SK-N-MC (cell line): ENCODE results near the gene SHKBP1.

Experiments used
- DNase-seq: peaks from one replicate; pipeline ENCODE4 v3.0.0-alpha.2; 2011; ENCODE audit warnings: low read depth, low spot score
- H3K27ac ChIP-seq: fragments of 200-600 bp; sonication (generic); 2 replicates; pipeline ENCODE4 v1.5.1; 2016; ENCODE audit warnings: mixed run types
- H3K36me3 ChIP-seq: fragments of 200-600 bp; sonication (generic); 2 replicates; pipeline ENCODE4 v1.6.1; 2017; ENCODE audit warnings: antibody characterized with exemption, low read length, mixed read lengths; ENCODE audit not compliant: insufficient read depth
- H3K4me3 ChIP-seq: fragments of 200-600 bp; sonication (generic); 2 replicates; pipeline ENCODE4 v1.5.1; 2016
- H3K9ac ChIP-seq: fragments of 200-600 bp; sonication (generic); 2 replicates; pipeline ENCODE4 v1.8.0; 2017; ENCODE audit warnings: mixed run types, mixed read lengths; ENCODE audit not compliant: insufficient read length
- H3K9me3 ChIP-seq: fragments of 200-600 bp; sonication (generic); 2 replicates; pipeline ENCODE4 v1.6.1; 2017; ENCODE audit warnings: low read depth, mild to moderate bottlenecking, antibody characterized with exemption, low read length, moderate library complexity, mixed read lengths
- EZH2 ChIP-seq: fragments of 200-600 bp; sonication (generic); IDR thresholded peaks from one replicate; pipeline ENCODE4 v1.6.1; 2017; ENCODE audit warnings: antibody characterized with exemption
- FOXP2 ChIP-seq: optimal IDR thresholded peaks from 2 replicates; pipeline ENCODE3; 2011; ENCODE audit warnings: mild to moderate bottlenecking, moderate library complexity; ENCODE audit not compliant: insufficient read depth; ENCODE audit errors: extremely low read length, control extremely low read depth
- POLR2AphosphoS5 ChIP-seq: IDR thresholded peaks from 2 replicates; pipeline ENCODE4 v1.6.1; 2012; ENCODE audit warnings: mild to moderate bottlenecking, low read depth, low read length, borderline replicate concordance

Gene SHKBP1

DNA sequence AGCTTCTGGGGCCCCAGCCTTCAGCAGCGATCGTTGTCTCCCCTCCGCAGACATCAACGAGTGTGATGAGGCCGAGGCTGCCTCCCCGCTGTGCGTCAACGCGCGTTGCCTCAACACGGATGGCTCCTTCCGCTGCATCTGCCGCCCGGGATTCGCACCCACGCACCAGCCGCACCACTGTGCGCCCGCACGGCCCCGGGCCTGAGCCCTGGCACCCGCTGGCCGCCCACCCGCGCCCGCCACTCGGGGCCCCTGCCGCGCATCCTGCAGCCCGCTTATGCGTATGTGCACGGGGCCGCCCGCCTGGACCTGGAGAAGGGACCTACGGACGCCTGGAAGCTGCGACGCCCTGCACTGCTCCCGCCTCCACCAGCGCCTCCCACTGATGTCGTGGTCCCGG, 52.7 kb downstream of the SHKBP1 start:
- no peak overlapping the region for H3K4me3 ChIP-seq
- no peak for TF ChIP-seq EZH2
- no peak for TF ChIP-seq POLR2AphosphoS5
- TF ChIP-seq FOXP2: no peak

DNA sequence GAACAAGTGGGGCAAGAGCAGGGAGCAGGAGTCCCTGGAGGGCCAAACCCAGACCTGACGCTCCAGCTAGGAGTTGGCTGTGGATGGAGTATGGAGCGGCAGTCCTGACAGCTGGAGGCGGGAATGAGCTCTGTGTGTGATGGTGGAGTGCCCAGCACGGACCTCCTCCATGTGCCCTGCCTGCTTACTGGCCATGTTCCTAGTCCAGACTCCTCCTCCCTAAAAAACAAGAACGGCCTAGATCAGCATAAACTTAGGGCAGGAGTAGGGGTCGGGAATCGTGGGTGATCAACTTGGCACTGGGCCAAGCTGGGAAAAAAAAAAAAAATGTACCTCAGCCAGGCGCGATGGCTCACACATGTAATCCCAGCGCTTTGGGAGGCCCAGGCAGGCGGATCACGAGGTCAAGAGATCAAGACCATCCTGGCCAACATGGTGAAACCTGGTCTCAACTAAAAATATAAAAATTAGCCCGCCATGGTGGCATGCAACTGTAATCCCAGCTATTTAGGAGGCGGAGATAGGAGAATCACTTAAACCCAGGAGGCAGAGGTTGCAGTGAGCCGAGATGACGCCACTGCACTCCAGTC, 54.0 kb downstream of the SHKBP1 start:
- Histone ChIP-seq H3K36me3 (peaks cover 18% of the 10 kb centered on the region; the same call in 1 of the 2 replicates), H3K9ac (no peak overlapping the region), H3K9me3 (no peaks in the 10 kb centered on the region), H3K4me3 (no peak overlapping the region), H3K27ac (no peak overlapping the region)
- no peak for DNase-seq
- no peak for TF ChIP-seq POLR2AphosphoS5
- no peak for TF ChIP-seq EZH2
- no peak for TF ChIP-seq FOXP2

More for the DNA sequence above, 52.7 kb downstream of the SHKBP1 start:
- Histone ChIP-seq H3K9me3 (no peaks in the 10 kb centered on the region), H3K36me3 (peaks cover 22% of the 10 kb centered on the region; the same call in 1 of the 2 replicates), H3K9ac (no peak overlapping the region), H3K27ac (no peak overlapping the region)
- DNase-seq: no peak

DNA sequence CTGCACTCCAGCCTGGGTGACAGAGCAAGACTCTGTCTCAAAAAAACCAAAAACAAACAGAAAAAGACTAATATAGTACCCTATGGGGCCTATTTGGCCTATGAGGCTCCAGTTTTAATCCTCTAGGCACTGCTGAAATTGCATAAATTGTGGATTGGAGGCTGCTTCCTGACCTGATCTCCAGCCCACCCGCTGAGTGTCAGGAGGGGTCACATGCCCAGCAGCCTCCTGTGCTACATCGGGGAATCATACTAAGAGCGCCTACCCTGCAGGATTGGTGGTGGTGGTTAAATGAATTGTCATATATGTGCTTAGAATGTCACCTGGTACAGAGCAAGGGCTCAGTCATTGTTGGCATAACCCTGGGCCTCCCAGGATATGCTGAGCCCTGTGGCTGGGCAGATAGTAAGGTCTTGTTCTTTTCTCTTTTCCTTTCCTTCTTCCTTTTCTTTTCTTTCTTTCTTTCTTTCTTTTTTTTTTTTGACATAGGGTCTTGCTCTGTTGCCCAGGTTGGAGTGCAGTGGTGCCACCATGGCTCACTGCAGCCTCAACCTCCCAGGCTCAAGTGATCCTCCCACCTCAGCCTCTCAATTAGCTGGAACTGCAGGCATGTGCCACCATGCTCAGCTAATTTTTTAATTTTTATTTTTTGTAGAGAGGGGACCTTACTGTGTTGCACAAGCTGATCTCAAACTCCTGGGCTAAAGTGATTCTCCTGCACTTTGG, 55.8 kb downstream of the SHKBP1 start:
- H3K9me3 ChIP-seq: no peaks in the 10 kb centered on the region
- no peak overlapping the region for H3K27ac ChIP-seq
- peaks cover 5% of the 10 kb centered on the region; the same call in 1 of the 2 replicates for H3K36me3 ChIP-seq
- H3K4me3 ChIP-seq: no peak overlapping the region
- DNase-seq: no peak
- TF ChIP-seq EZH2 (no peak), POLR2AphosphoS5 (no peak), FOXP2 (no peak)
- no peak overlapping the region for H3K9ac ChIP-seq

DNA sequence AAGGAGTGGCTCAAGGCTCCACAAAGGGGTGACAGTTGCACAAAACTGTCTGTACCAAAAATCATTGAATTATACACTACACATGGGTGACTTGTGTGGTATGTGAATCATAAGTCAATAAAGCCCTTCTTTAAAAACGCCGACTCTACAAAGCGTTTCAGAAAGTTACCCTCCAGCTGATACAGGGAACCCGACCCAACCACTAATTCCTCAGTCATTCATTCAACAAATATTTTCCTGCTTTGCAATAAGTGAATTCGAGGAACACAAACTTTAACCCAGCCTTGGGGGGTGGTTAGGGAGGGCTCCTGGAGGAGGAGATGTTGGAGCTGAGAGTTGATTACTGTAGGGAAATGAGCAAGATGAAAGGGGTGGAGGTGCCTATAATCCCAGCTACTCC, 56.5 kb downstream of the SHKBP1 start:
- Histone ChIP-seq H3K27ac (no peak overlapping the region), H3K4me3 (no peak overlapping the region), H3K9me3 (no peaks in the 10 kb centered on the region), H3K36me3 (peaks cover 3% of the 10 kb centered on the region; the same call in 1 of the 2 replicates), H3K9ac (peak overlapping the region; percentile 32)
- TF ChIP-seq EZH2 (no peak), POLR2AphosphoS5 (no peak), FOXP2 (no peak)
- no peak for DNase-seq

DNA sequence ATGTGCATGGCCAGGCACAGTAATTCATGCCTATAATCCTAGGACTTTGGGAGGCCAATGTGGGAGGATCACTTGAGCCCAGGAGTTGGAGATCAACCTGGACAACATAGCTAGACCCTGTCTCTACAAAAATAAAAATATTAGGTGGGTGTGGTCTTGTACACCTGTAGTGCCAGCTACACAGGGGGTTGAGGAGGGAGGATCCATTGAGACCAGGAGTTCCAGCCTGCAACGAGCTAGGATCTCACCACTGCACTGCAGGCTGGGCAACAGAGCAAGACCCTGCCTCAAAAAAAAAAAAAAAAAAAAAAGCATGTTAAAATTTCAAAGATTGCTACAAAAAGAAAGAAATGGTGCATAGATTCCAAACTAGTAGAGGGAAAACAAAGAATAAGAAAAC, 61.7 kb downstream of the SHKBP1 start:
- Histone ChIP-seq H3K9ac (no peak overlapping the region), H3K27ac (no peak overlapping the region), H3K9me3 (no peaks in the 10 kb centered on the region), H3K4me3 (no peak overlapping the region), H3K36me3 (no peaks in the 10 kb centered on the region)
- TF ChIP-seq FOXP2 (no peak), POLR2AphosphoS5 (no peak), EZH2 (no peak)
- no peak for DNase-seq

DNA sequence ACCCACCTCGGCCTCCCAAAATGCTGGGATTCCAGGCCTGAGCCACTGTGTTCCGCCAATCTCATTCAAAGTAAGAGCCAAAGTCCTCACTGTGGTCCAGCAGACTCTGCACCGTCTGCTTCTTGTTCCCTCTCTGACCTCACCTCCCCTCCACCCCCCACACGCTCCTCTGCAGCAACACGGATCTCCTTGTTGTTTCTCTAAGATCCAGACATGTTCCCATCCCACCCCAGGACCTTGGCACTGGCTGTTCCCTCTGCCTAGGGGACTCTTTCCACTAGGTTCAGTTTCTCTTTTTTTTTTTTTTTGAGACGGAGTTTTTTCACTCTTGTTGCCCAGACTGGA, 62.9 kb downstream of the SHKBP1 start:
- TF ChIP-seq POLR2AphosphoS5: no peak
- no peak for TF ChIP-seq EZH2
- TF ChIP-seq FOXP2: no peak
- Histone ChIP-seq H3K27ac (no peak overlapping the region), H3K9ac (no peak overlapping the region), H3K9me3 (no peaks in the 10 kb centered on the region), H3K4me3 (no peak overlapping the region), H3K36me3 (no peaks in the 10 kb centered on the region)
- no peak for DNase-seq

DNA sequence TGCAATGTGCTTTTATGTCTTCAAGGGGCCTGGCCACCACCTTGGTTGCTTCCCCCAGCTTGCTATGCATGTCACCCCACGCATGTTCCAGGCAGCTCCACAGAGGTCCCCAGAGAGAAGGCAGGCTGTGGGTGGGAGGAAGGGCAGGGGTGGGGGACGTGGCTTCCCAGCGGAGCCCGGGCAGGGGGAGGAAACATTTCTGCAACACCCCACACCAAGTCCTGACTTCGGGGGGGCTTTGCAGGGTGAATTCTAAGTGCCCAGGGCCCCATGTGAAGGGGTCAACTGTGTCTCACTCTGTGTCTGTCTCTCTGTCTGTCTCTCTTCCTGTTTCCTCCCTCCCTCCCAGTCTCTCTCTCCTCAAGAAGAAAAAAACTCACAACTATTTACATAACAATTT, 64.1 kb downstream of the SHKBP1 start:
- H3K9me3 ChIP-seq: no peaks in the 10 kb centered on the region
- H3K27ac ChIP-seq: peak overlapping the region; percentile 60; the same call in 1 of the 2 replicates
- TF ChIP-seq FOXP2 (no peak), EZH2 (no peak), POLR2AphosphoS5 (no peak)
- no peak overlapping the region for H3K4me3 ChIP-seq
- no peaks in the 10 kb centered on the region for H3K36me3 ChIP-seq
- no peak for DNase-seq
- peak overlapping the region; percentile 43 for H3K9ac ChIP-seq
